ENCODE measurements around the gene RHOC. TPM values are rescaled to one million over a fixed set of nuclear protein-coding genes. Genes with fewer than 3 reads are reported as not detected.
"Not testable (repeated sequence)": the region's sequence is repeated elsewhere in the genome, so short reads cannot be mapped to it uniquely, and the experiment has no call there.

The RHOC gene
- 10 to 100 TPM; 53.7 to 56.8 TPM for total RNA-seq

DNA sequence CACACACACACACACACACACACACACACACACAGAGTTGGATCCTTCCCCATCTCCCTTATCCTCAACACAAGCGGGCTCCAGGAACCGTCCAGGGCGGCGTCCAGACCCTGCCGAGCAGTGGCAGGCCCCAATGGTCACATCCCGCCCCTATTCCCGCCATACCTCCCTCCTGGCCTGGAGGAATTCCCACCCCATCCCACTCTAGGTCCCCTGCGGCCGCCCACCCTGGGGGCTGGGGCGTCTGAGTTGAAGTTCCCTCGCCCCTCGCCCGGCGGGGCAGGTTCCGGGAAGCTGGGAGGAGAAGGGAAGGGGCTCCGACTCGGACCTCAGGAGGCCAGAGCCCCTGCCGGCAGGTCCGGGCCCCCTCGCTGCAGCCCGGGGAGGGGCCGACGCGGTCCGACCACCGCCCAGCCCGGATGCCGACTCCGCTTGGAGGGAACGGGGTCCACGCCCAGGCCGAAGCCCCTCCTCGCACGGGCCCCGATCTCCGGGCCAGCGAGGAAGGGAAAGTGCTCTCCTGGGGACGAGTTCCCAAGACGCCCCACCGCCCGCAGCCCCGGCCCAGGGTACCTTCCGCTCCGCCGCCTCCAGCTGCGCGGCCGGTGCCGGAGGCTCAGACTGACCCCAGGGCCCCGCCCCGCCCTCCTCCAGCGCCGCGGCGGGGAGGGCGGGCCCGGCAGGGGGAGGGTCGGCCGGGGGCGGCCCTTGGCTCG is at the start of gene RHOC:
Gene RHOC (minus strand): TSS at position 623 of the 716 bp plus-strand sequence. CDS start 3,328 bp downstream, outside the sequence.
- peaks cover 10% of the 10 kb centered on the region for H3K36me3 Mint-ChIP-seq (ENCODE audit: low read depth)
- peaks cover 49% of the 10 kb centered on the region for H3K4me1 Mint-ChIP-seq
- peaks cover 31% of the 10 kb centered on the region for H3K27me3 Mint-ChIP-seq
- peak within 1 kb of the TSS; percentile 87 for H3K27ac Mint-ChIP-seq
- DNase-seq: peak; percentile 40
- peak within 1 kb of the TSS; percentile 77 for H3K4me3 Mint-ChIP-seq
- ChIA-PET CTCF (interaction anchor here (1.9 kb wide), 1 partner anchor 9 kb away, joined by 5 read pairs; no protein-coding TSS in a partner anchor), POLR2A (no interaction called here)
- no peaks in the 10 kb centered on the region for H3K9me3 Mint-ChIP-seq

DNA sequence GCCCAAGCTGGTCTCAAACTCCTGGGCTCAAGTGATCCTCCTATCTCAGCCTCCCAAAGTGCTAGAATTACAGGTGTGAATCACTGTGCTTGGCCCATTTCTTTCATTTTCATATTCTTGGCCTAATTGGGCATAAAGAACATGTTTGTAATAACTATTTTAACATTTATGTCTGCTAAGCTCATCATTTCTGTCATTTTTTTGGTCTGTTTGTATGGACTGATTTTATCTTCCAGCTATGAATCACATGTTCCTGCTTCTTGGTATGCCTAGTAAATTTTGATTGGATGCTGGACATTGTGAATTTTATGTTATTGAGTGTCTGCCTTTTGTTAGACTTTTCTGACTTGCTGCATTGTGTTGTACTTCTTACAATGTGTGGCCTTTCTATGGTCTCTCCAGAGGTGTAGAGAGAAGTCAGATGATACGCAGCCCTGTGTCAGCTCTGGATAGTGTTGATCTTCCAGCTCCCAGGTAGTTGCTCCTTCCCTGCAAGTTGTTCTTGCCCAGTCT is 47.2 kb upstream of the RHOC start:
- Mint-ChIP-seq H3K27ac (no peak overlapping the region), H3K27me3 (peaks cover 9% of the 10 kb centered on the region), H3K9me3 (peaks cover 2% of the 10 kb centered on the region), H3K4me1 (peaks cover 1% of the 10 kb centered on the region), H3K36me3 (ENCODE audit: low read depth) (no peaks in the 10 kb centered on the region), H3K4me3 (no peak overlapping the region)
- no peak for DNase-seq
- ChIA-PET CTCF (interaction anchor here (0.7 to 1.1 kb wide), 4 partner anchors 10 to 152 kb away, joined by 3 to 4 read pairs (median 3); no protein-coding TSS in a partner anchor), POLR2A (no interaction called here)

DNA sequence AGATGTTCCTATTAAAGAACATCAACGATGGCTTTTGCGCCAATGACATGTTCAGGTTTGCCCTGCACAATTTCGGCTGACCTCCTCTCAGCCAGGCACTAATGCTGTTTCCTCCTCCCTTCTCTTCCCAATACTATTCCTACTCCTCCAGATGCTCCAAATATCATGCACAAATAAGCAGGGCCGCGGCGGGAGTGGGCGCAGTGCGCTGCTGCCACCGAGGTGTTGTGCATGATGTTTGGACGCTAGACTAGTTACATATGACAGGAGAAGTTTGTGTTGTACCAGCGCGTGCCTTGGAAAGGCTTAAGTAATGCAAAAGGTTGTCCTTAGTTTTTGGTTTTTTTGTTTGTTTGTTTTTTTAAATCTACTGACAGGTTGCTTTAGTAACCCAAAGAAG is 41.5 kb upstream of the RHOC start:
- Mint-ChIP-seq H3K27ac (no peak overlapping the region), H3K4me1 (peaks cover 2% of the 10 kb centered on the region), H3K36me3 (ENCODE audit: low read depth) (no peaks in the 10 kb centered on the region), H3K4me3 (no peak overlapping the region), H3K27me3 (peaks cover 42% of the 10 kb centered on the region), H3K9me3 (peaks cover 2% of the 10 kb centered on the region)
- POLR2A ChIA-PET: no interaction called here
- DNase-seq: no peak
- CTCF ChIA-PET: no interaction called here

- DNase-seq: no peak
- POLR2A ChIA-PET: no interaction called here
- peaks cover 4% of the 10 kb centered on the region for H3K4me1 Mint-ChIP-seq
- peaks cover 74% of the 10 kb centered on the region for H3K27me3 Mint-ChIP-seq
- CTCF ChIA-PET: interaction anchor here (0.6 to 1.3 kb wide), 3 partner anchors 9 to 79 kb away, joined by 3 to 4 read pairs (median 3); no protein-coding TSS in a partner anchor
- no peak overlapping the region for H3K4me3 Mint-ChIP-seq
- peaks cover 1% of the 10 kb centered on the region for H3K36me3 Mint-ChIP-seq (ENCODE audit: low read depth)
- no peak overlapping the region for H3K27ac Mint-ChIP-seq
- no peaks in the 10 kb centered on the region for H3K9me3 Mint-ChIP-seq
These were observed 37.2 kb upstream of the RHOC start for GRCh38 chr1:112744009-112744578.

DNA sequence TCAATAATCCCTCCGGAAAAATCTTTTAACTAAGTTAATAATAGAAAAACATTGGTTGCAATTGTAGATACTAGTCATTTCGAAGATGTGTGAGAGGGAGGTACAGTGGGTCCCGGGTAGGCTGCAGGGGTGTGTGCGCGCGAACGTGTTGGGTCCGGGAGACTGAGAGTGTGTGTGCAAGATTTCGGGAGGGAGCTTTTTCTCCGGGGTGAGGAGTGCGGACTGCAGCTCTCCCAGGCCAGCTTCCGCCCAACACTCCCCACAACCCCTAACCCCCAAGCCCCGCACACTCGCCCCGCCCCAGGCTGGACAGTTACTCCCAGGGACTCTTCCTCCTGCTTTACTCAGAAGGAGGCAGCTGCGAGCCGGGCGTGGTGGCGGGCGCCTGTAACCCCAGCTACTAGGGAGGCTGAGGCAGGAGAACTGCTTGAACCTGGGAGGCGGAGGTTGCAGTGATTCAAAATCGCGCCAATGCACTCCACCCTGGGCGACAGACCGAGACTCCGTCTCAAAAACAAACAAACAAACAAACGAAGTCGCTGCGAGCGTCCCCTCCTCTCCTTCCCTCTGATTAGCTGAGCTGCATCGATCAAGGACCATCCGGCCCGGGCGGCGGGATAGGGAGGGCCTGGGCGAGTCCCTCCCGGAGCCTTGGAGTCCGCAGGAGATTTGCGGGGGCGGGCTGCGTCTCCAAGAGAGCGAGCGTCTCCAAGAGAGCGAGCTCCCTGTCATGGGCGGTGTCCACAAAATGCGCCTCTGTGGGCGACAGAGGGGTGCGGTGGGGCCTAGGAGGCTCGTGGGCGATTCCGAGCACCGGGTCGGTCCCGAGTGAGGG is 36.5 kb upstream of the RHOC start:
- H3K4me3 Mint-ChIP-seq: no peak overlapping the region
- H3K9me3 Mint-ChIP-seq: no peaks in the 10 kb centered on the region
- H3K36me3 Mint-ChIP-seq (ENCODE audit: low read depth): peaks cover 1% of the 10 kb centered on the region
- ChIA-PET POLR2A (no interaction called here), CTCF (interaction anchor here (0.6 to 1.3 kb wide), 3 partner anchors 10 to 329 kb away, joined by 3 to 4 read pairs (median 3); partner anchors contain the start of gene LRIG2)
- H3K27ac Mint-ChIP-seq: no peak overlapping the region
- H3K4me1 Mint-ChIP-seq: peaks cover 4% of the 10 kb centered on the region
- H3K27me3 Mint-ChIP-seq: peaks cover 78% of the 10 kb centered on the region
- DNase-seq: no peak

DNA sequence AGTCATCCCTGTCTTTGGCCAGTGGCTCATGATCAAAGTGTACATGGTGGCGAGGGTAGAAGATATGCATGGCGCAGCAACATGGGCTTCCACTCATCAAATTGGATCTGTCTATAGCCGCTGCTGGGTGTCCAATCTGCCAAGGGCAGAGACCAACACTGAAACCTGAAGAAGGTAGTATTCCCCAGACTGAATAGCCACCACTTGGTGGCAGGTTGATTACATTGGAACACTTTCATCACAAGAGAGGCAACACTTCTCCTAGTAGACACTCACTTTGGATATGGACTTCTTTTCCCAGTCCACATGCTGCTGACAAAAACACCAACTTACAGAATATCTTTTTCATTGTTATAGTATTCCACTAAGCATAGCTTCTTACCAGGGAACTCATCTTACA is 30.6 kb upstream of the RHOC start:
- DNase-seq: no peak
- ChIA-PET CTCF (no interaction called here), POLR2A (no interaction called here)
- peaks cover 46% of the 10 kb centered on the region for H3K27me3 Mint-ChIP-seq
- H3K36me3 Mint-ChIP-seq (ENCODE audit: low read depth): peaks cover 1% of the 10 kb centered on the region
- no peak overlapping the region for H3K4me3 Mint-ChIP-seq
- no peaks in the 10 kb centered on the region for H3K9me3 Mint-ChIP-seq
- no peak overlapping the region for H3K27ac Mint-ChIP-seq
- no peaks in the 10 kb centered on the region for H3K4me1 Mint-ChIP-seq

- POLR2A ChIA-PET: no interaction called here
- DNase-seq: no peak
These were observed 28.8 kb upstream of the RHOC start for GRCh38 chr1:112735752-112736151.

DNA sequence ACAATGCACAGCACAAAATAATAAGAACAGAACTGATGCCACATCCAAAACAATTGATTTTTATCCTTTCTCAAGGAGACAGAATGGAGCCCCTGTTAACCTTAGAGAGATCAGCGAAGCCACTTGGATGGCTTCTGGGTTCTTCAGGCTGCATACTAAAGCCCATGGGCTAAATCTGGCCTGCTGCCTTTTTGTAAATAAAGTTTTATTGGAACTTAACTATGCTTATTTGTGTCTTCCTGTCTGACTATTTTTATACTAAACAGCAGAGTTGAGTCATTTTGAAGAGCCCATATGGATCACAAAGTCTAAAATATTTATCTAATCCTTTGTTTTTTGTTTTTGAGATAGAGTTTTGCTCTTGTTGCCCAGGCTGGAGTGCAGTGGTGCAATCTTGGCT is 24.5 kb upstream of the RHOC start:
- ChIA-PET POLR2A (no interaction called here), CTCF (no interaction called here)
- no peaks in the 10 kb centered on the region for H3K4me1 Mint-ChIP-seq
- no peaks in the 10 kb centered on the region for H3K36me3 Mint-ChIP-seq (ENCODE audit: low read depth)
- H3K27ac Mint-ChIP-seq: no peak overlapping the region
- H3K4me3 Mint-ChIP-seq: no peak overlapping the region
- no peaks in the 10 kb centered on the region for H3K9me3 Mint-ChIP-seq
- no peak for DNase-seq
- H3K27me3 Mint-ChIP-seq: peaks cover 4% of the 10 kb centered on the region

More at GRCh38 chr1:112735752-112736151, 28.8 kb upstream of the RHOC start:
- H3K27me3 Mint-ChIP-seq: peaks cover 28% of the 10 kb centered on the region
- H3K36me3 Mint-ChIP-seq (ENCODE audit: low read depth): no peaks in the 10 kb centered on the region
- no peaks in the 10 kb centered on the region for H3K4me1 Mint-ChIP-seq
- no peaks in the 10 kb centered on the region for H3K9me3 Mint-ChIP-seq
- no peak overlapping the region for H3K4me3 Mint-ChIP-seq
- H3K27ac Mint-ChIP-seq: no peak overlapping the region
- CTCF ChIA-PET: no interaction called here

DNA sequence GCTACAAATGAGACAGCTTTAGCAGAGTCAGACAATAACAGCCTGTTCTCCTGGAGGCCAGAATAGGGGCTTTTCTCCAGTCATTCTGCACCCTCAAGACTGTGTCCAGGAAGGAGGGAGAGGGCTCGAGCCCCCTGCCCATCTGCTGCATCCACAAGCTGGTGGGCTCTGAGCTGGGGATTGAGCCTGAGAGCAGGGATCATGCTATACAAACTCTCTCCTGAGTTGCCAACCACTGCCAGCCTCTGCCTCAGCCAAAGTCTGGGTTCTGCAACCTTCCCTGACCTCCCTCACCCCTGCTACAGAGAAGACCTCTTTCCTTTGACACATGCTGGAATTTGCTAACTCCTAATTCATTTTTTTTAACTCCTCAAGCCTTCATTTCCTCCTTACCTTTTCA is 23.0 kb upstream of the RHOC start:
- ChIA-PET CTCF (interaction anchor here (0.6 to 1.3 kb wide), 5 partner anchors 10 to 341 kb away, joined by 3 to 5 read pairs (median 4); partner anchors contain the start of gene PPM1J), POLR2A (no interaction called here)
- DNase-seq: no peak
- no peak overlapping the region for H3K4me3 Mint-ChIP-seq
- H3K27ac Mint-ChIP-seq: no peak overlapping the region
- peaks cover 4% of the 10 kb centered on the region for H3K27me3 Mint-ChIP-seq
- H3K9me3 Mint-ChIP-seq: no peaks in the 10 kb centered on the region
- H3K36me3 Mint-ChIP-seq (ENCODE audit: low read depth): no peaks in the 10 kb centered on the region
- H3K4me1 Mint-ChIP-seq: no peaks in the 10 kb centered on the region

GRCh38 chr1:112729011-112729410 is 22.1 kb upstream of the RHOC start:
- DNase-seq; H3K27ac Mint-ChIP-seq; POLR2A ChIA-PET; H3K4me1 Mint-ChIP-seq; H3K4me3 Mint-ChIP-seq; H3K36me3 Mint-ChIP-seq (ENCODE audit: low read depth); H3K27me3 Mint-ChIP-seq; H3K9me3 Mint-ChIP-seq: not testable (repeated sequence)
- CTCF ChIA-PET: interaction anchor here (1.3 kb wide), 1 partner anchor 13 kb away, joined by 5 read pairs; the partner anchor contains the start of gene PPM1J

DNA sequence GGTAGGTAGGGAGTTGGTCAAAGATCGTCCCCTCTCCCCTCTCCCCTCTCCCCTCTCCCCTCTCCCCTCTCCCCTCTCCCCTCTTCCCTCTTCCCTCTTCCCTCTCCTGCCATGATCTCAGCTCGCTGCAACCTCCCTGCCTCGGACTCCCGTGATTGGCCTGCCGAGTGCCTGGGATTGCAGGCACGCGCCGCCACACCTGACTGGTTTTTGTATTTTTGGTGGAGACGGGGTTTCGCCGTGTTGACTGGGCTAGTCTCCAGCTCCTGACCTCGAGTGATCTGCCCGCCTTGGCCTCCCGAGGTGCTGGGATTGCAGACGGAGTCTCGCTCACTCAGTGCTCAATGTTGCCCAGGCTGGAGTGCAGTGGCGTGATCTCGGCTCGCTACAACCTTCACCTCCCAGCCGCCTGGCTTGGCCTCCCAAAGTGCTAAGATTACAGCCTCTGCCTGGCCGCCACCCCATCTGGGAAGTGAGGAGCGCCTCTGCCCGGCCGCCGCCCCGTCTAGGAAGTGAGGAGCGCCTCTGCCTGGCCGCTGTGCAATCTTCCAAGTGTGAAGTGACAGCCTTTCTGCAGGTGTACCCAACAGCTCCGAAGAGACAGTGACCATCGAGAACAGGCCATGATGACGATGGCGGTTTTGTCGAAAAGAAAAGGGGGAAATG is 21.5 kb upstream of the RHOC start:
- H3K27me3 Mint-ChIP-seq; H3K4me3 Mint-ChIP-seq; DNase-seq; H3K36me3 Mint-ChIP-seq (ENCODE audit: low read depth); H3K4me1 Mint-ChIP-seq; H3K27ac Mint-ChIP-seq; POLR2A ChIA-PET; CTCF ChIA-PET; H3K9me3 Mint-ChIP-seq: not testable (repeated sequence)

DNA sequence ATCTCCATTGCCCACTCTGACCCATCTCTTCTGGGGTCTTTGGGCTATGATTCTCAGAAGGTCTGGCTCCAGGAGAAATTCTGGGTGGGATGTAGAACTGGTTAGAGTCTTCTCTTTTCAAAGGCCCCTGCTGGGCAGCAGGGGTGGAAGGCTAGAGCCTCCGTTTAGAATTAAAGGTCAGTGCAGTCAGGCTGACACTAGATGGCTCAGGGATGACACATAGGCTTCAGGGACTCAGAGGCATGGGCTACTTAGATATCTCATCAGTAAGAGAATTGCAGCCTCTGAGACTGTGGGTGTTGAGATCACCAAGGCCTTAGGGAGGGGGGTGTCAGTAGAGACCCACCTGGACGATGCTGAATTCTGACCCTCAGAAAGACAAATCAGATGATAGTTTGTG is 20.8 kb upstream of the RHOC start:
- no peak overlapping the region for H3K27ac Mint-ChIP-seq
- ChIA-PET CTCF (interaction anchor here (1.5 kb wide), 1 partner anchor 76 kb away, joined by 5 read pairs; no protein-coding TSS in a partner anchor), POLR2A (no interaction called here)
- no peaks in the 10 kb centered on the region for H3K36me3 Mint-ChIP-seq (ENCODE audit: low read depth)
- H3K4me1 Mint-ChIP-seq: peaks cover 8% of the 10 kb centered on the region
- H3K27me3 Mint-ChIP-seq: no peaks in the 10 kb centered on the region
- DNase-seq: no peak
- no peak overlapping the region for H3K4me3 Mint-ChIP-seq
- H3K9me3 Mint-ChIP-seq: no peaks in the 10 kb centered on the region

All from activated CD4-positive, alpha-beta T cell treated with anti-CD3 and anti-CD28 coated beads, Interleukin-2, amount 10 ng/mL, durations not matched to agents 7 days and 5 days (primary cell).